Measurements from ENCODE around the gene CDC34. TPM values are rescaled to one million over a fixed set of nuclear protein-coding genes. Genes with fewer than 3 reads are reported as not detected.
A peak's percentile ranks its signal among the peaks of the same experiment; 100 is the strongest.

CDC34 gene
- total RNA-seq, 1 donor from 2014 or later, result 46.2 TPM

- DNase-seq, result no peak
These were observed 10.8 kb downstream of the CDC34 start for GRCh38 chr19:542173-542866.

GRCh38 chr19:543910-544608 lies 12.5 kb downstream of the CDC34 start, which contains the start of gene GZMM:
TSS of gene GZMM (plus strand) at chr19:544053. CDS start at chr19:544072, 19 bp downstream.
- no peak for DNase-seq

GRCh38 chr19:547117-547516 lies 15.6 kb downstream of the CDC34 start:
- DNase-seq, result no peak

- DNase-seq, result no peak
These were observed 16.5 kb downstream of the CDC34 start for GRCh38 chr19:547836-548720.

GRCh38 chr19:548886-549830 lies 17.6 kb downstream of the CDC34 start:
- no peak for DNase-seq

GRCh38 chr19:554817-555216 lies 23.3 kb downstream of the CDC34 start:
- DNase-seq, result no peak

GRCh38 chr19:555474-555808 lies 23.9 kb downstream of the CDC34 start:
- no peak for DNase-seq

GRCh38 chr19:556611-557382 lies 25.2 kb downstream of the CDC34 start:
- no peak for DNase-seq

GRCh38 chr19:558770-559439 lies 27.3 kb downstream of the CDC34 start:
- DNase-seq, result no peak

- DNase-seq, result no peak
These were observed 28.6 kb downstream of the CDC34 start for GRCh38 chr19:560121-560520.

GRCh38 chr19:566403-566802 lies 34.8 kb downstream of the CDC34 start:
- DNase-seq, result no peak

- DNase-seq, result no peak
These were observed 35.3 kb downstream of the CDC34 start for GRCh38 chr19:566844-567243.

GRCh38 chr19:567296-567900 lies 35.8 kb downstream of the CDC34 start:
- DNase-seq, result no peak

- DNase-seq, result no peak
These were observed 38.7 kb downstream of the CDC34 start for GRCh38 chr19:570251-570686.

GRCh38 chr19:570937-571565 lies 39.5 kb downstream of the CDC34 start:
- no peak for DNase-seq

- DNase-seq, result no peak
These were observed 40.0 kb downstream of the CDC34 start for GRCh38 chr19:571566-571974.

GRCh38 chr19:572140-572742 lies 40.7 kb downstream of the CDC34 start, which contains the start of gene BSG:
TSS of gene BSG (plus strand) at chr19:572596. CDS start at chr19:572635, 39 bp downstream.
- DNase-seq, result peak; percentile 94

- DNase-seq, result no peak
These were observed 41.4 kb downstream of the CDC34 start for GRCh38 chr19:572743-573518.

All from occipital lobe (tissue), 2 donors.